Stimulated activated CD8-positive, alpha-beta memory T cell treated with anti-CD3 and anti-CD28 coated beads, Interleukin-4, amount 100 ng/mL, for 24 hours (primary cell): Measurements from ENCODE around the gene PLEKHG4B.

Source experiments
- DNase-seq: peaks from one replicate; pipeline ENCODE4 v3.0.0-alpha.2; 2020; ENCODE audit warnings: low read depth

Gene PLEKHG4B

DNA sequence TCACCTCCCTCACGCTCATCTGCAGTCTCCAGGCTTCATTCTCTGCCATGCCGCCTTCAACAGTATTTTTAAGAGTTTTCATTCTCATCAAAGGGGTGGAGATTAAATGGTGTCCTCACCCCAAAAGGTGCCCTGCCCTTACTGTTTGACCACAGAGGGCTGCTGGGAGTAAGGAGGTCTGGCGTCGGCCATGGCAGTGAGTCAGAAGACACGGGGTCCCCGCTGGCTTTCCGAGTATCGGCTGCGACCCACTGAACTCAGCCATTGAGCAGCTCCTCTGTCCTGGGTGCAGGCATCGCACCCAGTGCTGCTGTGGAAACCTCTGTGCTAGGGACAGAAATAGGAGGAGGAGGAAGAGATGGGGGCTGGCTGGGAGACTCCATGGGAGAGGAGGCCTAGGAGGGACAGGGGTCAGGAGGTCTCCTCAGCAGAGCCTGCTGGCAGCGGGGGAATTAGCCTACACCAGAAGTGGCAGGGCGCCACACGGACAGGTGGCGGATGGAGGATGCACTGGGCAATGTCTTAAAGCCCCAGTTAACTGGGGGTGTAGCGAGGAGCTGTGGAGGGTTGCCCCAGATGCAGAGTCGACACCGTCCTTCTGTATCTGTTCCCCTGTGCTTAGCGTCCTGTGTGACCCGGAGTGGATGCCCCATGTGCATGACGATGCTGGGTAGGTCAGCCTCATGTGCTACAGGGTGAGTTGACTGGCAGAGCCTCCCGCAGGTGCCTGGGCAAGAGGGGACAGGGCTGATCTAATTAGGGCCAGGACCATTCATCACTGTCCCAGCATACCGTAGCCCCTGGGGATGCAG is 15.4 kb upstream of the PLEKHG4B start:
- no peak for DNase-seq

DNA sequence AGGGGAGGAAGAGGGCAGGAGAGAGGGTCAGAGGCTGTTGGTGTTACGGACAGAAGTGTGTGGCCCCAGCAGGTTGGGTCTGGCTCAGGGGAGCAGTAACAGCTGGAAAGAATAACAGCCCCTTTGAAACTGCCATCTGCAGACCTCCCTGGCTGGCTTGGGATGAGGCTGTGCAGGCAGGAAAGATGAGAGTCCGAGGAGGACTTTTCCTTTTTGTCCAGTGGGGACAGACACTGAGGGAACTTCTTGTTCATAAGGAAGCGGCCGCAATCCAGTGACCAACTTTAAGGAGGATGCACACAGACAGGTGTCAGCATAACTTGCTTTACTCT is 14.8 kb upstream of the PLEKHG4B start:
- no peak for DNase-seq

DNA sequence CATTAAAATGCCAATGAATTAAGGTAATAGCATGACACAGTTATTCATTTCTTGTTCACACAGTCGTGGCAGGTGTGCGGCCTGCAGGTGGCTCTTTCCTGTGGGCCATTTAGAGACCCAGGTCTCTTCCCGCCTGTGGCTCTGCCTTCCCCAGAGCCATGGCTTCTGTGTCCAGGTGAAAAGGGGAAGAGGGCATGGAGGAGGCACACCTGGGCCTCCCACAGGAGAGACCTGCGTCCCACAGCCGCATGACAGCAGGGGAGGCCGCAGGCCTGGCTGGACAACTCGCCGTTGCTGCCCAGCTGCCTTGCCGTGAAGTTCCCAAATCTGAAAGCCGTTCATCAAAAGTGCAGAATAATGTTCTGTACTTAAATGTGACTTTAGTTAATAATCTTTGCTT is 14.4 kb upstream of the PLEKHG4B start:
- DNase-seq, result no peak

DNA sequence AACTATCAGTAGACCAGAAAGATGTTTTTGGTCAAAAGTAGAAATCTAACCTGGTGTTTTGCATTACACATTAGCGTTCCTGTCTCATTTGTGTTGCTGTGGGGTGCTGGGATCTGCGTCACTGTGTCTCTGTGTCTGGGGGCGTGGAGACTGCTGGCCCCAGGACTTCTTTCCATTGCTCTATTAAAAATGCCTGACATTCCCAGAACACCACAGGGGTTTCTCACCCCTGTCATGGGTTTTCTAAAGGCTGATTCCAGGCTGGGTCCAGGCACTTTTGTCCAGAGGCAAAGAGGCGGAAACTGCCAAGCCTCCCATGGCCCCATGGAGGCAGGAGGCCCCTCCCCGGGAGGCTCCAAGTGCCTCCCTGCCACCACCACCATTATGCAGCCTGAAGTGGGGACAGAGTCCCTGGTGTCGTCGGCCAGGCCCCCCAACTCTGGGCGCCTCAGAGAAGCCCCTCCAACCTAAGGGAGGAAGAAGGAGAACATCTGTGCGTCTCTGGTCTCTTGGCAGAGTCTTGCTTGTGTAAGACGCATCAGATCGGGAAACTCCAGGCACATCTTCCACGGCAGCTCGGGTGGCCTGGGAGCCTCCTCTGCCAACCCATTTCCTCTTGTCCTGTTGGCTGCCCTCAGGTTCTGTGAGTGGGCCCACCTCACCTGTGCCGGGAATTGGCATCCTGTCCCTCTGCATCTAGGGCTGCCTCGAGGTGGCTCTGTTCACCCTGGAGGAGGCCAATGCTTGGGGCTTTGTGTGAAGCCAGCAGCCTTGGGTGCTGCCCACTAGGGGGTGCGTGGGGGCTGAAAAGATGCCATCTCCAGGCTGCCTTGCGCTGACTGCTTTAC is 13.8 kb upstream of the PLEKHG4B start:
- peak; percentile 12 for DNase-seq

DNA sequence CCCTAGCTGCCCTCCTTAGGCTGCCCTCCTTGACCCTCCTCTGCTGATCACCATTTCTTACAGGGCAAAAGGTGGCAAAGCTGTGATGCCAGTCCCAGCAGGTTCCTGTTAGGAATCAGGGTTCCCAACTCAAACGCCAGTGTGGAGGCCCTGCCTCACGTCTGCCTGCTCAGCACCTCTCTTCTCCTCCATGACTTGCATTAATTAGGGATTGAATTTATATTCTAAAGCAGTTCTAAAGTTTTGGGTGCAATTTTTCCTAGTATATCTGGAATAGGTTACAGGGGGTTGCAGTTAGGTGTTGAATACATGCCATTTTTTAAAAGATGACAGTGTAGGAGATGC is 13.2 kb upstream of the PLEKHG4B start:
- no peak for DNase-seq

DNA sequence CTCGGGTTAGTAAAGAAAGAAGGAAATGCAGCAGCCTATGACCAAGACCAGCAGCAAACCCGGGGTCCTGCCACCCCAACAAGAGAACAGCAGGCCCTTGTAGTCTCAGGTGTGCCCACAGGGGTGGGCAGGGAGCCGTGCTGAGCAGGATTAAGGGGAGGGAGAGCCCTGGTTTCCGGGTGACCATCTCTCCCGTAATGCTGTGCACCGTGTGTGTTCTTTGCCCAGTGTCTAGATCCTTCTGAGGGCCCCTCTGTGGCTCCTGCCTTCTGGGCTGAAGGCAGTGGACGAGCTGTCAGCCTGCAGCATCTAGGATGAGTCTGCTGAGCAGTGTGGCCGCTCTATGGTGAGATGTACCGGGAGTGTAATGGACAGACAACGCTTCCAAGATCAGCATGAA is 12.7 kb upstream of the PLEKHG4B start:
- DNase-seq, result no peak

DNA sequence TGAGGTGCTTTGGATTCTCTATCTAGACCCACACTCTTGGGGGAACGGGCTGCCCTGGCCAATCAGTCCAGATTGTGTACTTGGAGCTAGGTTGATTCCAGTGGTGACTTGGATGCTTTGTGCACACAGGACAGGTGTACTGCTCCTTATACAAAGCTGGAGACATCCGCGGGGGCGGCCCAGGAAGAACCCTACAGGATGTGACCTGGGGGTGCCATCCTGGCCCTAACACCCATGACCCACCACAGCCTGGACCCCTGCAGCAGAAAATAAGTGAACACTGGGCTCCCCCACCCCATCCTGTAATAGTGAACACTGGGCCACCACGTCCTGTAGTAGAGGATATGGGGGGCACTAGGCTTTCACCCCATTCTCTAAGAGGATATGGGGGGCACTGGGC is 12.1 kb upstream of the PLEKHG4B start:
- DNase-seq, result no peak

DNA sequence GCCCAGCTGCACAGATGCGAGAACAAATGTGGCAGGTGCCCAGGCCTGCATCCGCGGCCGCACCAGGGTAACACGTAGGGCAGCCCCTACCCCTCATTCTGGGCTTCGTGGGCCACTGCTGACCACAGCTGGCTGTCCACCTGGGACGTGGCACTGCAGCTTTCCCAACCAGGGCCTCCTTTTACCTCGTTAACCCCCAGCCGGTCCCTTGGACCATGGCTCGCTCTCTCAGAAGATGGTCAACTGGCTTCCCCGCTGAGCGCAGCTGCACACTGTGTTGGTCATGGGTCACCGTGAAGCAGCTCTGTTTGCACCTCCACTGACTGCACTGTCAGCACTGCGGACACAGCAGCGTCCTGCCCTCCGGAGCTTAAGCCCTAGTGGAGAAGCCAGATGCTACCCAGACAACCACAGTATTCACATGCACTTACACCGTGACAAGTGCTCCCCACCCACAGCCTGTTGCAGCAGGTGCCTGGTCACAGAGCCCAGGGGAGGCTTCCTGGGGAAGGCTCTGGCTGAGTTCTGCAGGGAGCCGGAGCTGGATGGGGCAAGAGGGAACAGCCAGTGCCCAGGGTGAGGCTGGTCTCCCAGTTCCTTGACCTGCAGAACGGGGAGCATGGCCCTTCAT is 10.5 kb upstream of the PLEKHG4B start:
- no peak for DNase-seq

DNA sequence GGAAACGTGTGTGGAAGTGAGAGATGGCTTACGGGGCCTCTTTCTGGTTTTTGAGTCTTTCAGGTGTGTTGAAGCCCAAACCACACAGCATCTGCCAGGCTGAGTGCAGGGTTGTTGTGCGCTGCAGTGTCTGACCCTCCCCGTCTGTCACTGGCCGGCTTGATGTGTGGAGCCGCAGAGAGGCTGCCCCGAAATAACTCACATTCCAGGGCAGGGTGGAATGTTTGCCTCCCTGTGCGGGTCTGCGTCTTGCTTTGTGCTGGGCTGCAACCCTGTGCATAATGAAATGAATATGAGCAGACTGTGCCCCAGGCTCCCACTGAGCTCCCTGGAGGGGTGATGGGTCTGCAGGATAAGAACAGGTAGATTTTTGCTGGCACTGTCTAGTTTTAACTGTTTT is 9.9 kb upstream of the PLEKHG4B start:
- DNase-seq, result no peak

DNA sequence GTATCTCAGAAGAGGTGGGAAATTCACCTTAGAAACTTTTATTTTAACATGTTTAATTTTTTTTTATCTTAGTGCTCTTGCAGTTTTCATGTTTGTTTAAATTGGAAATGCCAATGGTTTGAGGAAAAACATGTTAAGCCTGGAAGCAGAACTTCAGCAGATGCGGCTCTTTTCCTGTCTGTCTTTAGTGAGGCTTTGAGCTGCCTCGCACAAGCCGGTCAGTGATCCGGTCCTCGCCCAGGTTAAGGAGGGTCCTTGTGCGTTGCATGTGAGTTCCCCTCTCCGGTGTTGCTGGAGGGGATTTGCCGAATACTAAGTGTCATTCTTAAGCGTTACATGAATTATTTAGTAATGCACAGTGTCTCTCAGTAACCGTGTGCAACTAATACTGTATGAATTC is 9.4 kb upstream of the PLEKHG4B start:
- DNase-seq, result no peak

DNA sequence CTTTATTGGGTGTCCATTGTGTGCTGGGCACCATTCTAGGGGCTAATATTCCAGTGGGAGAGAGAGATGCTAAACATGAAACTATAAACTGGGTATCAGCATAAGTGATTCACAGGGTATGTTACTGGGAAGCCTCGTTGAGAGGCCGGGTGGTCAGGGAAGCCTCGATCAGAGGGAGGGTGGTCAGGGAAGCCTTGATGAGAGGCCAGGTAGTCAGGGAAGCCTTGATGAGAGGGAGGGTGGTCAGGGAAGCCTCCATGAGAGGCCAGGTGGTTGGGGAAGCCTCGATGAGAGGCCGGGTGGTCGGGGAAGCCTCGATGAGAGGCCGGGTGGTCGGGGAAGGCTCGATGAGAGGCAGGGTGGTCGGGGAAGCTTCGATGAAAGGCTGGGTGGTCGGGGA is 8.9 kb upstream of the PLEKHG4B start:
- no peak for DNase-seq

DNA sequence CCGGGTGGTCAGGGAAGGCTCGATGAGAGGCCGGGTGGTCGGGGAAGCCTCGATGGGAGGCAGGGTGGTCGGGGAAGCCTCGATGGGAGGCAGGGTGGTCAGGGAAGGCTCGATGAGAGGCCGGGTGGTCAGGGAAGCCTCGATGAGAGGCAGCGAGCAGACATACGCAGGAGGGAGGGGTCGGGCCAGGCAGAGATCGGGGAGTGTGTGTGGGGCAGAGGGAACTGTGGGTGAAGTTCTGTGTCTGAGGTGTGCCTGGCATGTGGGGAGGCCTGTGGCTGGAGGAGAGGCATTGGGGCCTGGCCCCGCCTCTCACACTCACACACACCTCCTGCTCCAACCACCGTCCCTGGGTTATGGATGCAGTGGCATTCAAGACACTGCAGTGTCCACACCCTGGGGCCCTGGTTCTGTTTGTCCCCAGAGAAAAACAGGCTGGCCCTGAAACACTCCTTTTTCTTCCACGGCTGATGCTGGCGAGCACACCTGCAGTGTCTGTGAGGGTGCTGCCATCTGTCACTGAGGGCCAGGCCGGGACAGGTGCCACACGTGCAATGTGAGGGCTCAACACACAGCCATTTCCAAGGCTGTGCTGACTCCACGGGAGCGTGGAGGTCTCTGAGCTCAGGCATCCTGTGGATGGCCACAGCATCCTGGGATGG is 6.5 kb upstream of the PLEKHG4B start:
- DNase-seq, result no peak

DNA sequence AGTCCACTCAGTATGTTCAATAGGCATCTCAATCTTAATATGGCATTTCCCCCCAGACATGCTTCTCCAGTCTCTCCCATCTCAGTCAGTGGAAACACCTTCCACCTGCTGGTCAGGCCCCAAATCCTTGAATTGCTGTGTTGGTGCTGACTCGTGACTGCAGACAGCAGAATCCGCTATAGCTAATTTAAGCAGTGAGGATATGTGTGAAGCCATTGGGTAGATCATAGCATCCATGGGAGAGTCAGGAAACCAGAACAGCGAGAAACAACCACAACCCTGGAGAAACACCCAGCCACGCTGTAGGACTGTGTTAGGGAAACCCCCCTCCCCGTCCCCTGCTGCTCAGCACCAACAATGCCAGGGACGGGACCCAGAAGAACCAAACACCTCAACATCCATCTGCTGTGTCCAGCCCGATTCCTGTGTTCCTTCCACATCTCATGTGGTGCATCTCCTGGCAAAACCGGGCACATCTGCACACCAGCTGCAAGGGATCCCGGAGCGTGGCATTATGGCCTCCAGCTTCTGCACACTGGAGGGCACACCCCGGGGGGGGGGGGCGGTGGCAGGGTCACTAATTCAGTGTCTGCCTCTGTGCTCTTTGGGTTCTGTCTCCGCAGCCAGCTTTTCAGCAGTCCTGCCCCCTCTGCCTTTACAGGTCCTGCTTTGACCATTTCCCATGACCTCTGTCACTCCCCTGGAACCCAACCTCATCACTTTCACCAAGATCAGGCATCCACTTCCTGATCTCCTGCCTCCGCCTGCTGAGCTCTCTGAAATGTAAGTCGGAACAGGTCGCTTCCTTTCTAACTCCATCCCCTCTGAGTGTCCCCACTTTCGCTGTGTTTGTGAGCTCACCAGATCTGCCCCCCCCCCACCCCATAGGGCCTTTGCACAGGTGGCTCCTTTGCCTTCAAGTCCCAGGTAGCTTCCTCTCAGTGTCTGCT is 2.4 kb upstream of the PLEKHG4B start:
- no peak for DNase-seq

DNA sequence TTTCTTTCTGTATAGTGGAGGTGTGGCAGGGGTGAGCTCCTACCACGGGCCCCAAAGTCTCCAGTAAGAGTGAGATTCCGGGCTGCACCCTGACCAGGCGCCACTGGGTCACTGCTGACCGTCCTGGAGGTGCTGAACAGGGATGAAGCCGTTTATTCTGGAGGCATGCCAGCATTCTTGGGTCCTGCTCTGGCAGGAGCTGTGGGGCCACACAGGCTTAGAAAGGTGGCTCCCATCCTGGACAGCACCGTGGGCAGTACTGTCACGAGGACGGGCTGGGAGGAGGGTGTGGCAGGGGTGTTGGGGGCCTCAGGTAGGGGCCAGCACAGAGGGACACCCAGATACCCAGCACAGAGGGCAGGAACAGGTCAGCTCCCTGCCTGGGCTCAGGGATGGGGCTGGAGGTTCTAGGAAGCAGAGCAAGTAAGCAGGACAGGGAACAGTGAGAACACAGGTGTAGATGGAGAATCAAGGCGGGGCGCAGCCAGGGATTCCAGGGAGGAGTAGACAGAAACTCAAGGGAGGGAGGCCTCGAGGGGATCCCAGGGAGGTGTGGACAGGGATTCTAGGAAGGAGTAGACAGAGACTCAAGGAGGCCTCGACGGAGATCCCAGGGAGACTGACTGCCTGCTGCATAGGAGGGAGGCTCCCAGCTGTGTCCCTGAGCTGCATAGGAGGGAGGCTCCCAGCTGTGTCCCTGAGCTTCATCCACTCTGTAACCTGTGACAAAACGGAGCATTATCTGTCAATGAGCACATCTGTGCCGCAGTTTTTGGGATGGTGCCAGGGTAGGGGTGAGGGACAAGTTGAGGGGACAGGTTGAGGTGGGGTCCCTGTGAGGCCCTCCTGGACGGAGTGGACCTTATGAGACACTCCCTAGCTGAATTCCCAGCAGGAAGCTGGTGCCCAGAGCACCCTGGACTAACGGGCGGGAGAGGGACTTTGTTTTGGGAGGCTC is 1.1 kb upstream of the PLEKHG4B start:
- no peak for DNase-seq

DNA sequence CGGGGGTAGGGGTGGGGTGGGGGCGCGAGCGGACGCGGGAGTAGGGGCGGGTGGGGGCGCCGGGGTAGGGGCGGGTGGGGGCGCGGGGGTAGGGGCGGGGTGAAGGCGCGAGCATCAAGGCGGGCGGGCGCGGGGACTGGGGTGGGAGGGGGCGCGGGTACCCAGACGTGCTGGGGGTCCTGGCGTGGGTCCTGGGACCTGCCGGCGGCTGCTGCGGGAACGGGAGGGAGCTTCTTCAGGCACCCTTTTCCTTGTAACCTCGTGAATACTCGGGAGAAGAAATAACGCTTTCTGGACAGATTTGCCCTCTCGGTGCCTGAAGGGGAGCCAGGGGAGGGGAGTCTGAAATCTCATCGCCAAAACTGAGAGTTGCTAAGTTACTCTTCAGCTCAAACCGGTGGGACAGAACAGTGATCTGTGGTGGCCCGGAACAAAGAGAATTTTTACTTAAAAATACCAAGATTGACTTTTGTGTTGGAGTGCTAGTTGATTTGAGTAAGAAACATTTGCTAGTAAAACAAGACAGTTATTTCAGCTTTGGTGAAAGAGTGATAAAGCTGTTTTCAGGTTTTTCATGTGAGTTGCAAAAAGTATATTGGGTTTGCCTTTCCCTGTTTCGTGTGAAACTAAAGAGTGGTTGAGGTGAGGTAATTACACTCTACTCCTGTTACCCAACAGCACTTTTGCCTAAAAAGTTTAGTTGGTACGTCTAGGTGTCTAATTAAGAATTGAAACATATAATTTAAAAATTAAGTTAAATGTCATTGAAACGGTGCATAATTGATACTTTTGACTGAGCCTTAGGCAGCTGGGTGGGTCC is 643 bp downstream of the PLEKHG4B start:
- DNase-seq, result no peak

DNA sequence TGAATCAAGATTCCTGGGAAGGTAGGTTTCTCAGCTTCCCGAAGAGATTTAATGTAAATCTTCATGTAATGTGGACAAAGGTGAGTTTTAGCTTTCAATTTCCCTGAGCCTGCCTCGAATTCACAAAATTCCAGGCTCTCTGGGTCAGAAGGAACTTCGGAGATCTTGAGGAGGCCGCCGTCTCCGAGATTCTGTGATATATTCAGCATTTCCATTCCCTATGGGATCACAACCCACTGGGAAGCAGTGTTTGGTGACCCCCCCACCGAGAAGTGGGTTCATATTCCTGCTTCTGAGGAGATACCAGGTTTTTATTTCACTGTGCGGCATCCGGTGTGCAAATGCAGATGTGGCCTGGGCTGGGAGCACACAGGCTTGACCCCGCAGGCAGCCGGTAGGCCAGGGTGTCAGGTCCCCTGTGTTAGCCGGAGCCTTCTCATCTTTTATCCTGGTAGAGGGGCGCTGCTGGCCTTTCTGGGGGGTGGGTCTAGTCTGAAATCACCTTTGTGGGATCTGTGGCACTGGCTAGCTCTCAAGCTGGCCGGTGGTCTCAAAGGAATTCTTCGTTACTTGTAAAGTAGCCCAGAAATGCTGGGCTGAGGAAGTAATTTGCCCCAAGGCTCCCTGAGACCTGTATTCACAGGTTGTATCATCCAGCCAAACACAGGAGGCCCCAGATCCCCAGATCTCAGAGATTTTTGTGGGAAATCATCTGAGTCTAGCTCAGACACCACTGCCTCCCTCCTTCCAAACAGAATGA is 1.4 kb downstream of the PLEKHG4B start:
- DNase-seq, result no peak

DNA sequence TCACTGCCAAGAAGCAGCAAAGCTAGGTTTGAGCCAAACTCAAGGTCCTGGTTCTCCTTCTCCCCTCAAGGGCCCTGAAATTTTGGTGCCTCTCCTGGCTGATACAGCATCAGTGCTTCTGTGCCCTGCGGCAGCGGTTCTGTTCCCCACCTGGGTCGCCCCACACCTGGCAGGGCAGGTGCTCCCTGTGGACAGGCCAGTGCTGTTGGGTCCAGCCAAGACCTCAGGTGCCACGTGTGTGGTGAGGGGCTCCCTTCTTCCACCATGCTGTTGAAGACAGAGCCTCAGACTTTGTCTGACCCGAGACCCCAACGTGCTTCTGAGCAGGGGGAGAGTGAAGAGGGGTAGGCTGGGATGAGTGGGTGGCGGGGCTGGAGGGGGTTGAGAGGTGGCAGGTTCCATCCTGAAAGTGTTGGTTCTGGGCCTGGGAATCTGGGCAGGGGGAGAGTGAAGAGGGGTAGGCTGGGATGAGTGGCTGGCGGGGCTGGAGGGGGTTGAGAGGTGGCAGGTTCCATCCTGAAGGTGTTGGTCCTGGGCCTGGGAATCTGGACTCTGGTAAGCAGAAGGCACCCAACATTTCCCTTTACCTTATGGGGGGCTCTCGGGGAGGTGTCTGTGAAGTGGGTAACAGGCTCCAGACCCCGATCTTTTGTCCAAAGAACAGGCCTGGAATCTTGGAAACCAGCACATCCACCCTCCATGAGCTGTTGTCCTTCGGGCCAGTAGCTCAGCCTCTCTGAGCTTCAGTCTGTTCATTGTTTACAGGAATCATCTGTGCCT is 2.3 kb downstream of the PLEKHG4B start:
- DNase-seq, result no peak
